GM12878 (cell line): ENCODE data around the gene CHRNA5. TPM values are rescaled to one million over a fixed set of nuclear protein-coding genes. Genes with fewer than 3 reads are reported as not detected.

ENCODE experiments used
- ATAC-seq: fragments of 200-7000 bp; cut with Tn5 transposase; 3 replicates; pipeline ENCODE4 v1.9.1; 2020; ENCODE audit warnings: mild to moderate bottlenecking, moderate library complexity
- BruUV-seq: library from RNA; stranded (reverse); fragments of 400-500 nt; replicated peaks from 2 replicates; lab custom pipeline; 2021; lab: Mats Ljungman, UMichigan
- CTCF ChIA-PET: fragments of 300-600 bp; sonication (Branson Sonifier 250); formaldehyde crosslinking; extraction: SDS; loops from one replicate; lab custom pipeline; 2021; ENCODE audit warnings: inconsistent platforms; lab: Yijun Ruan, JAX
- POLR2A ChIA-PET: fragments of 350-600 bp; formaldehyde crosslinking; extraction: SDS; loops from one replicate; lab custom pipeline; 2021; ENCODE audit warnings: inconsistent platforms; lab: Charles Lee
- RAD21 ChIA-PET: fragments of 300-600 bp; sonication (Branson Sonifier 250); formaldehyde crosslinking; loops from one replicate; lab custom pipeline; 2023; ENCODE audit warnings: antibody characterized with exemption; ENCODE audit not compliant: unreplicated experiment; lab: Charles Lee
- SMC1A ChIA-PET: fragments of 300-600 bp; sonication (Branson Sonifier 250); formaldehyde crosslinking; loops from one replicate; lab custom pipeline; 2023; ENCODE audit not compliant: unreplicated experiment, uncharacterized antibody; lab: Charles Lee
- DNase-seq: peaks from one replicate; pipeline ENCODE4 v3.0.0-alpha.2; 2011; ENCODE audit warnings: low read depth, low spot score
- FAIRE-seq: peaks from 3 replicates; lab custom pipeline; 2011; peaks lifted over from hg19 to GRCh38; lab: Jason Lieb, UNC
- H2AFZ ChIP-seq: 2 replicates; pipeline ENCODE4 v1.6.0; 2011; ENCODE audit warnings: low read depth, low read length, control low read depth; ENCODE audit not compliant: control insufficient read depth
- H3K27ac ChIP-seq: 2 replicates; pipeline ENCODE4 v1.5.1; 2011; ENCODE audit warnings: control low read depth; ENCODE audit not compliant: control insufficient read depth, insufficient read depth
- H3K27me3 ChIP-seq, 2 experiments: replicated peaks in 1 of 2; 2 replicates each; pipeline versions ENCODE4 v1.6.0 to v1.6.1; 2011; ENCODE audit warnings: low read length in 1 of 2; ENCODE audit not compliant: control insufficient read depth in 2 of 2, insufficient read depth in 2 of 2
- H3K36me3 ChIP-seq, 2 experiments: 2 replicates each; pipeline ENCODE4 v1.5.1; 2011; ENCODE audit warnings: low read length in 1 of 2; ENCODE audit not compliant: control insufficient read depth in 2 of 2, insufficient read depth in 2 of 2
- H3K4me1 ChIP-seq: 2 replicates; pipeline ENCODE4 v1.6.1; 2011; ENCODE audit warnings: mild to moderate bottlenecking, low read length, moderate library complexity, mixed read lengths; ENCODE audit not compliant: control insufficient read depth, insufficient read depth
- H3K4me2 ChIP-seq: 2 replicates; pipeline ENCODE4 v1.6.0; 2011; ENCODE audit warnings: control low read depth; ENCODE audit not compliant: control insufficient read depth, insufficient read depth
- H3K4me3 ChIP-seq: fragments of 200-600 bp; sonication (generic); 2 replicates; pipeline ENCODE4 v1.5.1; 2016
- H3K79me2 ChIP-seq: 2 replicates; pipeline ENCODE4 v1.6.0; 2011; ENCODE audit warnings: low read length; ENCODE audit not compliant: control insufficient read depth, insufficient read depth
- H3K9ac ChIP-seq: 2 replicates; pipeline ENCODE4 v1.8.0; 2011; ENCODE audit warnings: low read length, control low read depth, mixed read lengths; ENCODE audit not compliant: control insufficient read depth, insufficient read depth
- H3K9me3 ChIP-seq: replicated peaks from 3 replicates; pipeline ENCODE4 v1.5.1; 2011; ENCODE audit warnings: mild to moderate bottlenecking, low read length; ENCODE audit not compliant: control insufficient read depth, insufficient read depth
- H4K20me1 ChIP-seq: 2 replicates; pipeline ENCODE4 v1.6.0; 2011; ENCODE audit not compliant: control insufficient read depth, insufficient read depth
- ATF7 ChIP-seq: fragments of 450-650 bp; IDR thresholded peaks from 2 replicates; pipeline ENCODE4 v1.6.1; 2016; ENCODE audit warnings: low read depth, mild to moderate bottlenecking
- BMI1 ChIP-seq: fragments of 450-650 bp; IDR thresholded peaks from 2 replicates; pipeline ENCODE4 v1.6.1; 2016; ENCODE audit warnings: mild to moderate bottlenecking, moderate library complexity, borderline replicate concordance
- ELK1 ChIP-seq: IDR thresholded peaks from 2 replicates; pipeline ENCODE4 v1.6.1; 2012; ENCODE audit warnings: low read depth, low read length, improper control_type of control experiment
- EP300 ChIP-seq, 2 experiments: fragments of 150-350 bp in 1 of 2; IDR thresholded peaks; 2 replicates each; pipeline ENCODE4 v1.6.1; 2011 to 2012; ENCODE audit warnings: low read depth in 2 of 2, low read length in 2 of 2, borderline replicate concordance in 1 of 2, improper control_type of control experiment in 1 of 2, inconsistent platforms in 1 of 2; ENCODE audit not compliant: control insufficient read depth in 1 of 2
- ESRRA ChIP-seq: IDR thresholded peaks from 2 replicates; pipeline ENCODE4 v1.6.1; 2012; ENCODE audit warnings: mild to moderate bottlenecking, low read length, improper control_type of control experiment
- MTA3 ChIP-seq: IDR thresholded peaks from 2 replicates; pipeline ENCODE4 v1.6.1; 2012; ENCODE audit warnings: low read length, inconsistent platforms, borderline replicate concordance
- POLR2AphosphoS2 ChIP-seq: IDR thresholded peaks from 2 replicates; pipeline ENCODE4 v1.6.1; 2011; ENCODE audit warnings: low read depth, mild to moderate bottlenecking, low read length, improper control_type of control experiment, moderate library complexity
- PRDM15 ChIP-seq: fragments of 450-650 bp; formaldehyde crosslinking; IDR thresholded peaks from 2 replicates; pipeline ENCODE4 v1.4.0; 2020; ENCODE audit warnings: mild to moderate bottlenecking, moderate library complexity
- SREBF1 ChIP-seq: IDR thresholded peaks from 2 replicates; pipeline ENCODE4 v1.6.1; 2012; ENCODE audit warnings: mild to moderate bottlenecking, low read length
- YBX1 ChIP-seq: fragments of 450-650 bp; IDR thresholded peaks from 2 replicates; pipeline ENCODE4 v1.6.1; 2016; ENCODE audit warnings: antibody characterized with exemption
- ZSCAN29 ChIP-seq: fragments of 450-650 bp; IDR thresholded peaks from 2 replicates; pipeline ENCODE4 v1.6.1; 2017; ENCODE audit warnings: mild to moderate bottlenecking, moderate library complexity
- WGBS: methylation state at CpG from one replicate; pipeline ENCODE4 v1.1.6; 2016; ENCODE audit warnings: low lambda C conversion rate; ENCODE audit not compliant: insufficient replicate concordance, insufficient coverage; ENCODE audit errors: missing lambda C conversion rate; 5-methylcytosine and 5-hydroxymethylcytosine counted together
- in situ Hi-C: fragments of 300-500 bp; cut with MboI; formaldehyde crosslinking; loops from 9 replicates; pipeline ENCODE4 v1.14.3; 2018; ENCODE audit warnings: mixed read lengths
- intact Hi-C: fragments of 100-400 bp; cut with micrococcal nuclease; formaldehyde crosslinking; loops from one replicate; pipeline ENCODE4 v1.14.2; 2022; ENCODE audit not compliant: unreplicated experiment
- polyA plus RNA-seq, 11 experiments: library from polyadenylated mRNA; depleted of rRNA in 4 of 11; unstranded in 6 of 11; stranded (reverse) in 5 of 11; fragments of >200 nt; fragmentation: Nextera tagmentation in 4 of 11; fragmentation: Illumina TruSeq in 1 of 11; extraction: Ambion mirVana in 4 of 11; extraction: Trizol in 1 of 11; gene quantifications; 1 replicate in 1 of 11; 2 replicates in 10 of 11; pipeline versions ENCODE4 v1.2.1 to v1.2.3, GENCODE V29; 2011 to 2016; ENCODE audit warnings: inconsistent platforms in 2 of 11, missing spikeins in 2 of 11, low read depth in 1 of 11
- total RNA-seq, 4 experiments: library from RNA; depleted of rRNA in 3 of 4; stranded (reverse); fragments of >200 nt in 3 of 4; fragmentation: Illumina TruSeq in 1 of 4; extraction: Trizol in 1 of 4; gene quantifications; 2 replicates each; pipeline versions ENCODE4 v1.2.1 to v1.2.3, GENCODE V29; 2013 to 2021
- TF ChIP-seq, protein P1 (sequence below): IDR thresholded peaks from 2 replicates; pipeline ENCODE4 v1.6.1; 2012; ENCODE audit warnings: mild to moderate bottlenecking, low read depth, low read length
- TF ChIP-seq, protein P2 (sequence below): fragments of 450-650 bp; IDR thresholded peaks from 2 replicates; pipeline ENCODE4 v1.6.1; 2017; ENCODE audit warnings: mild to moderate bottlenecking

Gene CHRNA5
- total and polyA plus RNA-seq, 10 of the 15 experiments (the other 5 are each of a cell fraction or from before 2014, with no cell fraction given) = 0.74 to 21.4 (median 12.7) TPM

- TF ChIP-seq, protein P1, sequence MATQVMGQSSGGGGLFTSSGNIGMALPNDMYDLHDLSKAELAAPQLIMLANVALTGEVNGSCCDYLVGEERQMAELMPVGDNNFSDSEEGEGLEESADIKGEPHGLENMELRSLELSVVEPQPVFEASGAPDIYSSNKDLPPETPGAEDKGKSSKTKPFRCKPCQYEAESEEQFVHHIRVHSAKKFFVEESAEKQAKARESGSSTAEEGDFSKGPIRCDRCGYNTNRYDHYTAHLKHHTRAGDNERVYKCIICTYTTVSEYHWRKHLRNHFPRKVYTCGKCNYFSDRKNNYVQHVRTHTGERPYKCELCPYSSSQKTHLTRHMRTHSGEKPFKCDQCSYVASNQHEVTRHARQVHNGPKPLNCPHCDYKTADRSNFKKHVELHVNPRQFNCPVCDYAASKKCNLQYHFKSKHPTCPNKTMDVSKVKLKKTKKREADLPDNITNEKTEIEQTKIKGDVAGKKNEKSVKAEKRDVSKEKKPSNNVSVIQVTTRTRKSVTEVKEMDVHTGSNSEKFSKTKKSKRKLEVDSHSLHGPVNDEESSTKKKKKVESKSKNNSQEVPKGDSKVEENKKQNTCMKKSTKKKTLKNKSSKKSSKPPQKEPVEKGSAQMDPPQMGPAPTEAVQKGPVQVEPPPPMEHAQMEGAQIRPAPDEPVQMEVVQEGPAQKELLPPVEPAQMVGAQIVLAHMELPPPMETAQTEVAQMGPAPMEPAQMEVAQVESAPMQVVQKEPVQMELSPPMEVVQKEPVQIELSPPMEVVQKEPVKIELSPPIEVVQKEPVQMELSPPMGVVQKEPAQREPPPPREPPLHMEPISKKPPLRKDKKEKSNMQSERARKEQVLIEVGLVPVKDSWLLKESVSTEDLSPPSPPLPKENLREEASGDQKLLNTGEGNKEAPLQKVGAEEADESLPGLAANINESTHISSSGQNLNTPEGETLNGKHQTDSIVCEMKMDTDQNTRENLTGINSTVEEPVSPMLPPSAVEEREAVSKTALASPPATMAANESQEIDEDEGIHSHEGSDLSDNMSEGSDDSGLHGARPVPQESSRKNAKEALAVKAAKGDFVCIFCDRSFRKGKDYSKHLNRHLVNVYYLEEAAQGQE = no peak
- TF ChIP-seq, protein P2, sequence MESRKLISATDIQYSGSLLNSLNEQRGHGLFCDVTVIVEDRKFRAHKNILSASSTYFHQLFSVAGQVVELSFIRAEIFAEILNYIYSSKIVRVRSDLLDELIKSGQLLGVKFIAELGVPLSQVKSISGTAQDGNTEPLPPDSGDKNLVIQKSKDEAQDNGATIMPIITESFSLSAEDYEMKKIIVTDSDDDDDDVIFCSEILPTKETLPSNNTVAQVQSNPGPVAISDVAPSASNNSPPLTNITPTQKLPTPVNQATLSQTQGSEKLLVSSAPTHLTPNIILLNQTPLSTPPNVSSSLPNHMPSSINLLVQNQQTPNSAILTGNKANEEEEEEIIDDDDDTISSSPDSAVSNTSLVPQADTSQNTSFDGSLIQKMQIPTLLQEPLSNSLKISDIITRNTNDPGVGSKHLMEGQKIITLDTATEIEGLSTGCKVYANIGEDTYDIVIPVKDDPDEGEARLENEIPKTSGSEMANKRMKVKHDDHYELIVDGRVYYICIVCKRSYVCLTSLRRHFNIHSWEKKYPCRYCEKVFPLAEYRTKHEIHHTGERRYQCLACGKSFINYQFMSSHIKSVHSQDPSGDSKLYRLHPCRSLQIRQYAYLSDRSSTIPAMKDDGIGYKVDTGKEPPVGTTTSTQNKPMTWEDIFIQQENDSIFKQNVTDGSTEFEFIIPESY = no peak
Measured at GRCh38 chr15:78574944-78575343, 9.6 kb downstream of the CHRNA5 start (continued).

DNA sequence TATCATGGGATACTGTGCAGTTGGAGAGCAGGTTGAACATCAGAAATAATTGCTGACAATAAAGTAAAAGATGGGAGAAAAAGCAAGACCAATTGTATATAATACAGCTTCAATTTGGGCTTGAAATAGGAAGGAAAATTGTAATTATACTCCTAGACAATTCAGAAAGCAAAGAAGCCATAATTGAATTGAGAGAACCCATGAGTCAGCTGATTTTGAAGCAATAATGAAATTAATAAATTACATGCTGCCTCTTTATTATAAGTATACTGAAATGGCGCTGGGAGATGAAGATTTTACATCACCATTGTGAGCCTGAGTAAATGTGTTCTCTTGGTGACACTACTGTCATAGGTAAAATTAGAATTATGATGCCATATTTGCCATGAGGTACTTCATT is 32.3 kb downstream of the CHRNA5 start:
- RAD21 ChIA-PET = no interaction called here
- no peaks in the 10 kb centered on the region for H3K4me1 ChIP-seq
- SMC1A ChIA-PET = no interaction called here
- TF ChIP-seq PRDM15 (CRISPR knock-in tag) (no peak), ELK1 (no peak), SREBF1 (no peak), POLR2AphosphoS2 (no peak), EP300 (IDR thresholded peaks at IDR 0.05; ENCODE audit: borderline replicate concordance in 1 of 2, control insufficient read depth in 1 of 2, low read depth in 2 of 2, low read length in 2 of 2) (no peak), ATF7 (no peak), MTA3 (no peak), BMI1 (no peak), YBX1 (no peak), ESRRA (no peak), ZSCAN29 (no peak)

More for the DNA sequence above, 32.3 kb downstream of the CHRNA5 start:
- Histone ChIP-seq H3K79me2 (no peaks in the 10 kb centered on the region), H3K9ac (no peak overlapping the region), H3K4me2 (no peak overlapping the region), H3K27me3 (no peaks in the 10 kb centered on the region), H3K27ac (no peak overlapping the region), H3K4me3 (no peak overlapping the region), H3K36me3 (no peaks in the 10 kb centered on the region), H3K9me3 (no peaks in the 10 kb centered on the region), H4K20me1 (no peaks in the 10 kb centered on the region), H2AFZ (no peak overlapping the region)
- BruUV-seq = no TSS peak
- ChIA-PET CTCF (no interaction called here), POLR2A (no interaction called here)
- 94% methylated on average over 1 of the region's 1 CpG for WGBS
- no peak for DNase-seq
- intact Hi-C loops (no loop called here), in situ Hi-C loops (no loop called here)
- ATAC-seq = no peak
- no peak for FAIRE-seq
